Right lobe of liver (tissue), 4 donors: ENCODE data around the gene FOLR1.

Experiments
- POLR2A ChIP-seq: fragments of 450-650 bp; IDR thresholded peaks from one replicate; pipeline ENCODE4 v1.6.1; 2017; ENCODE audit warnings: antibody characterized with exemption, mild to moderate bottlenecking
- TF ChIP-seq, protein P1 (sequence below), 4 donors: fragments of 200-600 bp in 3 of 4; fragments of 450-650 bp in 1 of 4; IDR thresholded peaks; one replicate each; pipeline versions ENCODE4 v1.5.1 to v1.8.0; 2016 to 2022; ENCODE audit warnings: antibody characterized with exemption in 4 of 4, mild to moderate bottlenecking in 2 of 4
- donor health status: DM: no; HTN: no; CAD: no.
- donor health status: DM: no; HTN: no; CAD: no.
- donor health status: DM: no; HTN: yes; CAD: no.

DNA sequence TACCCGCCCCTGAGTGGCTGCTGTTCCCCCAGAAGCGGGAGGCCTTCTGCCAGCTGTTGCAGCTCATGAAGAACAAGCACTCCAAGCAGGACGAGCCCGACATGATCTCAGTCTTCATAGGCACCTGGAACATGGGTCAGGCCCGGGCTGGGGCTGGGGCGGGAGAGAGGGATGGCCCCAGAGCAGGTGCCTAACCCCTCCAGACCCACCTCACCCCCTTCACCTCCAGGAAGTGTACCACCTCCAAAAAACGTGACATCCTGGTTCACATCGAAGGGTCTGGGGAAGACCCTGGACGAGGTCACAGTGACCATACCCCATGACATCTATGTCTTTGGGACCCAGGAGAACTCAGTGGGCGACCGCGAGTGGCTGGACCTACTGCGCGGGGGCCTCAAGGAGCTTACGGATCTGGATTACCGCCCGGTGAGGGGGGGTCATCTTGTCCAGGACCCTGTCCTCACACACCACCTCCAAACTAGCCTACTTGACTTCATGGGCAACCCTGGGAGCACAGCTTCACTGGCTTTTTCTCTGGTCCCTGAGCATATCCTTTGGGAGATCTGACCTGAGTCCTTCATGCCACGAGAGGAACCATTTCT is 38.9 kb downstream of the FOLR1 start:
- TF ChIP-seq, protein P1, sequence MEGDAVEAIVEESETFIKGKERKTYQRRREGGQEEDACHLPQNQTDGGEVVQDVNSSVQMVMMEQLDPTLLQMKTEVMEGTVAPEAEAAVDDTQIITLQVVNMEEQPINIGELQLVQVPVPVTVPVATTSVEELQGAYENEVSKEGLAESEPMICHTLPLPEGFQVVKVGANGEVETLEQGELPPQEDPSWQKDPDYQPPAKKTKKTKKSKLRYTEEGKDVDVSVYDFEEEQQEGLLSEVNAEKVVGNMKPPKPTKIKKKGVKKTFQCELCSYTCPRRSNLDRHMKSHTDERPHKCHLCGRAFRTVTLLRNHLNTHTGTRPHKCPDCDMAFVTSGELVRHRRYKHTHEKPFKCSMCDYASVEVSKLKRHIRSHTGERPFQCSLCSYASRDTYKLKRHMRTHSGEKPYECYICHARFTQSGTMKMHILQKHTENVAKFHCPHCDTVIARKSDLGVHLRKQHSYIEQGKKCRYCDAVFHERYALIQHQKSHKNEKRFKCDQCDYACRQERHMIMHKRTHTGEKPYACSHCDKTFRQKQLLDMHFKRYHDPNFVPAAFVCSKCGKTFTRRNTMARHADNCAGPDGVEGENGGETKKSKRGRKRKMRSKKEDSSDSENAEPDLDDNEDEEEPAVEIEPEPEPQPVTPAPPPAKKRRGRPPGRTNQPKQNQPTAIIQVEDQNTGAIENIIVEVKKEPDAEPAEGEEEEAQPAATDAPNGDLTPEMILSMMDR (IDR thresholded peaks at IDR 0.05), result no peak
- no peak for TF ChIP-seq POLR2A
